Right cardiac atrium (tissue), 5 donors: Measurements from ENCODE around the gene FEM1B. TPM values are rescaled to one million over a fixed set of nuclear protein-coding genes. Genes with fewer than 3 reads are reported as not detected.
"Not testable (repeated sequence)": the region's sequence is repeated elsewhere in the genome, so short reads cannot be mapped to it uniquely, and the experiment has no call there.

ENCODE experiments used
- ATAC-seq, 2 donors: fragments of 200-7000 bp; cut with Tn5 transposase; one replicate each; pipeline versions ENCODE4 v1.8.0 to v1.9.1; 2020; ENCODE audit warnings: moderate library complexity in 2 of 2, mild to moderate bottlenecking in 1 of 2
- DNase-seq, 3 donors: peaks; one replicate each; pipeline ENCODE4 v3.0.0-alpha.2; 2020
- H3K27ac ChIP-seq: one replicate; pipeline ENCODE4 v1.5.1; 2013; ENCODE audit warnings: mild to moderate bottlenecking, low read length, control low read depth, moderate library complexity
- H3K27me3 ChIP-seq: one replicate; pipeline ENCODE4 v1.6.1; 2013; ENCODE audit not compliant: control insufficient read depth, insufficient read depth
- H3K4me1 ChIP-seq: one replicate; pipeline ENCODE4 v1.6.1; 2013; ENCODE audit warnings: low read length; ENCODE audit not compliant: control insufficient read depth, insufficient read depth
- H3K4me3 ChIP-seq: one replicate; pipeline ENCODE4 v1.5.1; 2013; ENCODE audit warnings: low read length, control low read depth
- H3K9me3 ChIP-seq: one replicate; pipeline ENCODE4 v1.6.1; 2013; ENCODE audit warnings: low read length; ENCODE audit not compliant: control insufficient read depth
- WGBS: extraction: QIAGEN DNeasy Blood & Tissue Kit; methylation state at CpG from one replicate; pipeline ENCODE4 v1.1.7; 2013; 5-methylcytosine and 5-hydroxymethylcytosine counted together
- intact Hi-C, 4 donors: fragments of 100-400 bp; cut with DNase I; formaldehyde crosslinking; loops; one replicate each; pipeline versions ENCODE4 v1.11.0 to v1.14.0; 2022 to 2023
- polyA plus RNA-seq: library from polyadenylated mRNA; stranded (reverse); fragments of 200-250 nt; gene quantifications from one replicate; pipeline ENCODE4 v1.2.3, GENCODE V29; 2013
- total RNA-seq, 4 donors: library from RNA; stranded (reverse); fragmentation: NEBNext Ultra II Directional; extraction: Animal tissue kit (Norgen Biotek cat#: 25700); gene quantifications; one replicate each; pipeline ENCODE4 v1.2.1, GENCODE V29; 2021
- donor health status: healthy with polysubstance abuse.
- donor health status: DM: no; HTN: yes; CAD: no.
- donor health status: DM: no; HTN: no; CAD: no.
- donor health status: DM: no; HTN: yes; CAD: no; lungs with severe emphysema.
- donor health status: DM: yes; HTN: yes; CAD: no.

The FEM1B gene
- total and polyA plus RNA-seq, 5 donors, result 13.8 to 86.9 (median 56.9) TPM

DNA sequence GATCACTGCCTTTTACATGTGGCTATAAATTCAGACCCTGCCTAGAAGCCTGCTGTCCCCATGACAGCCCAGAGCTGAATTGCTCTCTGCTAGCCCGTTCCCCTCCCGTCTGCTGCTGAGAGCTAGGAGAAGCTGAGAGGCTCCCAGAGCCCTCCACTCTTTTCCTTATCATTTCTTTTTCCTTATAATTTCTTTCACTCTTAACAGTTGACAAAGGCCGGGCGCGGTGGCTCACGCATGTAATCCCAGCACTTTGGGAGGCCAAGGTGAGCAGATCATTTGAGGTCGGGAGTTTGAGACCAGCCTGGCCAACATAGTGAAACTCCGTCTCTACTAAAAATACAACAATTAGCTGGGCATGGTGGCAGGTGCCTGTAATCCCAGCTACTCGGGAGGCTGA lies 43.0 kb upstream of the FEM1B start:
- peak in 1 of 3 donors; percentile 13 for DNase-seq
- intact Hi-C loops, ATAC-seq, H3K27me3 ChIP-seq, H3K4me1 ChIP-seq, H3K9me3 ChIP-seq, H3K27ac ChIP-seq, H3K4me3 ChIP-seq: not testable (repeated sequence)
- 81% methylated on average over 9 of the region's 9 CpGs for WGBS

DNA sequence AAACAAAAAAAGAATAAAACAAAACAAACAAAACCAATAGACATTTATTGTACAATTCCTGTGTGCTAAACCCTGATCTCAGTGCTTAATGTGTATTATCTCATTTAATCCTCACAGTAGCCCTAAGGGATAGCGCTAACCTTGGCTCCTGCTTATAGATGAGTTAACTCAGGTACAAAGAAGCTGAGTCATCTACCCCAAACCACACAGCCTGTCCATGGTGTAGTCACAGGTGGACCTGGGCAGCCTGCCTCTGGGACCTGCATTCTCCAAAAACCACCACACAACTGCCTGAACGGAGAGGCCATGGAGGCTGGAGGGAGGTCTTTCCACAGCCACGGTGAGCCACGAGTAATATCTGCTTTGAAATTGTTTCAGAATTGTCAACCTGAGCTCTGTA lies 42.5 kb upstream of the FEM1B start:
- 89% methylated on average over 4 of the region's 4 CpGs for WGBS
- DNase-seq, result no peak
- no peaks in the 10 kb centered on the region for H3K4me1 ChIP-seq
- ATAC-seq, result no peak
- H3K4me3 ChIP-seq, result no peak overlapping the region
- intact Hi-C loops, result no loop called here
- H3K9me3 ChIP-seq, result no peaks in the 10 kb centered on the region
- H3K27ac ChIP-seq, result no peak overlapping the region
- no peaks in the 10 kb centered on the region for H3K27me3 ChIP-seq

DNA sequence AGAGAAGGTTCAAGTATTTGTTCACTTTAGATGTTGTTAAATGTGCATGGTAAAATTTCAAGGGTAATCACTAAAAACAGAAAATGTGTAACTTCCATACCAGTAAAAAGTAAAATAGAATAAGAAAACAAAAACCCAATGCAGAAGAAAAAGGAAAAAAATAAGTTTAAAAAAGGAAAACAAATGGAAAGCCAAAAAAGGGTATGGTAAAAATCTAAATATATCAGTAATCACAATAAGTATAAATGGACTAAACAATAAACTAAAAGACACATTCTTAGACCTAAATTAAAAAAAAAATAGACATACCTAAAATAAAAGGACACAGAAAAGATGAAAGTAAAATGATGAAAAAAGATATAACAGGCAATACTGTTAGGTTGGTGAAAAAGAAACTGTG lies 38.5 kb upstream of the FEM1B start:
- no peaks in the 10 kb centered on the region for H3K9me3 ChIP-seq
- no peak overlapping the region for H3K4me3 ChIP-seq
- H3K4me1 ChIP-seq, result no peaks in the 10 kb centered on the region
- H3K27ac ChIP-seq, result no peak overlapping the region
- no peaks in the 10 kb centered on the region for H3K27me3 ChIP-seq
- intact Hi-C loops, result no loop called here
- no peak for DNase-seq
- no peak for ATAC-seq

DNA sequence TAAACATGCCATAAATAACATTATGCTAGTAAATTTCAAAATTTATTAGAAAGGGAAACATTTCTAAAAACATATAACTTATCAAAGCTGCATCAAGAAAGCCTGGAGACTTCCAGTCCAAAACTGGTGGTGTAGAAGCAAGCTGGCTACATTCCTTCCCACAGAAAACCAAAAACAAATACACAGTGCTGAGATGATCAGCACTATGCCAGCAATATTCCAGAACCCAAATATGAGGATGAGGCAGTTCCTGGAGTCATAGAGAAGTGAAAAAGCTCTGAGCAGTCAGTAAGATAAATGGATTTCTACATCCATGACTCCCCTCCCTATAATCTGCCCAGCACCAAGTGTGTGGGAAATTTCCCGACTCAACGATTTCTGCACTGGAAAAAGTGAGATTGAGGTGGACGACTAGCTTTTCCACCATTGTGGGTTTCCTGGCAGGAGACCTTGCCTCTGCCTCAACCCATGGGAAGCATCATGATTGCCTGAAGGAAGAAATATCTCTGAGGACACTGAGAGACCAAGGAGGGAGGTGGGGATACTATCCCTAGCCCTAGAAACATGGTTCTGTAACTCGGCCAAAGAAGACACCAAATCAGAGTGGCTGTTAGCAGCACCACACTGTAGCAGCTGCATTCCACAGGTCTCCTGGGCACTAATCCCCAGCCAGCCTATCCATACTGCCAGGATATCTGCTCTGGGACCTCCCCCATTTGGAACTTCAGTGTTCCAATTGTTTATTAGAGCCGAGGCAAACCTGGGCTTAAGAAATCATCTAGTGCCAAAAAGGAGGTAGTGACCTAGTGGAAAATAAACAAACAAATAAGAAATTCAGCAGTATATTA lies 36.2 kb upstream of the FEM1B start:
- Histone ChIP-seq H3K27ac (no peak overlapping the region), H3K4me1 (no peaks in the 10 kb centered on the region), H3K9me3 (peaks cover 2% of the 10 kb centered on the region), H3K4me3 (no peak overlapping the region), H3K27me3 (no peaks in the 10 kb centered on the region)
- intact Hi-C loops, result no loop called here
- 71% methylated on average over 5 of the region's 5 CpGs for WGBS
- no peak for DNase-seq
- no peak for ATAC-seq

DNA sequence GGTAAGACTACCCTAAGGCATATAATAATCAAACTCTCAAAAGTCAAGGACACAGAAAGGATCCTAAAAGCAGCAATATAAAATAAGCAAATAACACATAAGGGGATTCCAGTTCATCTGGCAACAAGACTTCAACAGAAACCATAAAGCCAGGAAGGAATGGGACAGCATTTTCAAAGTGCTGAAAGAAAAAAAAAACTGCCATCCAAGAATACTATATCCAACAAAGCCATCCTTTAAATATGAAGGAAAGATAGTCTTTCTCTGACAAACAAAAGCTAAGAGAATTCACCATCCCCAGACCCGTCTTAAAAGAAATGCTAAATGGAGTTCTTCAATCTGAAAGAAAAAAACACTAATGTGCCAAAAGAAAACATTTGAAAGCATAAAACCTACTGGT lies 33.3 kb upstream of the FEM1B start:
- no peak overlapping the region for H3K4me3 ChIP-seq
- peaks cover 2% of the 10 kb centered on the region for H3K9me3 ChIP-seq
- no peaks in the 10 kb centered on the region for H3K4me1 ChIP-seq
- WGBS, result 97% methylated on average over 1 of the region's 1 CpG
- intact Hi-C loops, result no loop called here
- H3K27ac ChIP-seq, result no peak overlapping the region
- H3K27me3 ChIP-seq, result no peaks in the 10 kb centered on the region
- DNase-seq (no peak), ATAC-seq (no peak)

DNA sequence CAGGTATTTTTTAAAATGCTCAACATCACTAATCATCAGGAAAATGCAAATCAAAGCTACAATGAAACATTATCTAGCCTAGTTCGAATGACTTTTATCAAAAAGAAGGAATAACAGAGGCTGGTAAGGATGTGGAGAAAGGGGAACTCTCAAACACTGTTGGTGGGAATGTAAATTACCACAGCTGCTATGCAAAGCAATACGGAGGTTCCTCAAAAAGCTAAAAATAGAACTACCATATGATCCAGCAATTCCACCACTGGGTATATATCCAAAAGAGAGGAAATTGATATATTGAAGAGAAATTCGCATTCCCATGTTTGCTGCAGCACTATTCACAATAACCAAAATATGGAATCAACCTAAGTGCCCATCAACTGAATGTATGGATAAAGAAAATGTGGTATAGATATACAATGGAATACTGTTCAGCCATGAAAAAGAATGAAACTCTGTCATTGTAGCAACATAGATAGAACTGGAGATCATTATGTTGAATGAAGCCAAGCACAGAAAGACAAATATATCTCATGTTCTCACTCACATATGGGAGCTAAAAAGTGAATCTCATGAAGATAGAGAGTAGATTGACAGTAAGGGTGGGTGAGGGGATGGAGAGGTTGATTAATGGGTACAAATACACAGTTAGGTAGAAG lies 28.4 kb upstream of the FEM1B start:
- Histone ChIP-seq H3K4me1 (no peaks in the 10 kb centered on the region), H3K27me3 (no peaks in the 10 kb centered on the region), H3K4me3 (no peak overlapping the region), H3K27ac (no peak overlapping the region), H3K9me3 (peaks cover 2% of the 10 kb centered on the region)
- no peak for ATAC-seq
- WGBS, result 57% methylated on average over 3 of the region's 3 CpGs
- intact Hi-C loops, result no loop called here
- no peak for DNase-seq

DNA sequence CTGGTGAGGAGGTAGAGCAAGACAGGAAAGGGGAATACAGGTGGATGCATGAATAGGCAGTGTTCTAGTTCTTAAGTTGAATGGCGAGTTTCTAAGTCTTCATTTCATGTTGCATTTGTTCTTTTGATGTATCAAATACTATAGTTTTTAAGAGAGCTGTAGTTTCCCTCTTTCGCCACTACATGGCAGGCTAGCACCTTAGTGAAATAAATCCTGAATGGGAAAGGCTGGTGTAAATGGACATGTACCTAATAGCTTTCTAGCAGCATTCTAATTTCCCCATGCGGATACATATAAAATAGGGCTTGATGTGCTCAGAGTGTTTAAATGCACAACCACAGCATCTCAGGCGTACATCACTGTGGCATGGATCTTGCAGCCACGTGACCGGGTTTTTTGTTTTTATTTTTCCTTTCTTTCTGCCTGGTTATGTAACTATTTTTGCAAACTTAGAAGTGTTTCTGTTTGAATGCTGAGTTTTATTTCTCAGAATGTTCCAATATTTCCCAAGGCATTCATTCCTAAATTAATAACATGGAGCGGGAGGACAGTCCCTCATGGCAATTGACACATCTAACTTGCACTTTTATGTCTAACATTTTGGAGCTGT lies 24.5 kb upstream of the FEM1B start:
- 25% methylated on average over 7 of the region's 7 CpGs for WGBS
- Histone ChIP-seq H3K27ac (no peak overlapping the region), H3K4me3 (no peak overlapping the region), H3K27me3 (no peaks in the 10 kb centered on the region), H3K9me3 (no peaks in the 10 kb centered on the region), H3K4me1 (no peaks in the 10 kb centered on the region)
- intact Hi-C loops, result loop anchor here in 3 of 4 donors (5.0 to 10.0 kb wide), 3 partner anchors 52 to 622 kb away; no protein-coding TSS in a partner anchor
- ATAC-seq, result peak; percentile 43 to 52
- no peak for DNase-seq

DNA sequence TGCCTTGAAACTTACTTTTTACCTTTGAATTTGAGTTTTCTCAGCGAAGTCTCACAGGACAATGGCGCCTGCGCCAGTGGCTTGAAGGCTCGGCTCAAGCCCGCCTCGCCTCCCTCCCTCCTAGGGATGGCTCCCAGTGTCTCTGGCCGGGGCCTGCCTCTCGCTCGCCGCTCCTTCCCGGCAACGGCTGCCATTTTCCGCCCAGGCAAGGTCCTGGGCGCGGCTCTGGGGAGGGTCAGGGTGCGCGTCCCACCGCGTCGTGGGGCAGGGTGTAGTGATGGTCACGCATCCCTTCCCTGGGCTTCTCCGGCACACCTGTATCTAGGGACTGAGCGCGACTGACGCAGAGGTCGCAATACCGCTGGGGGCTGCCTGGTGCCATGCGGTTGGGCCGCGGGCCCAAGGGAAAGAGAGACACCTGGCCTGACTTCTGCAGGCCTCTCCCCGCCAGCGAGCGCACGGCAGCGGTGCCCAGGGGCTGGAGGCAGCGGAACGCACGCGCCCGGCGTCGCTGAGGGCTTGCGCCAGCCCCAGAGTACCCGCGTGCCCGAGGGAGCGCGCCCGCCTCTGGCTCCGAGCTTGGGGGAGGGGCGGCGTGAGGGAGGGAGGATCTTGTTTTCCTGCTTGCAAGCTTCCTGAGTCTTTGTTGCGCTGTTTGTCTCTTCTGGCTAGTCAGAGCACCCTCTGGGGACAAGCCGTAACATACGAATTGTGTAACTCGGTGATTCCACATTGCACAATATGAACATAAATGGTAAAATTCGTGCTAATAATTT lies 20.7 kb upstream of the FEM1B start:
- intact Hi-C loops, result loop anchor here in 3 of 4 donors (10.0 kb wide), 2 partner anchors 48 to 618 kb away; no protein-coding TSS in a partner anchor
- H3K9me3 ChIP-seq, result no peaks in the 10 kb centered on the region
- H3K27ac ChIP-seq, result peak overlapping the region; percentile 93
- ATAC-seq (peak; percentile 95 to 97), DNase-seq (peak; percentile 90 to 96 (median 96))
- no peaks in the 10 kb centered on the region for H3K27me3 ChIP-seq
- 8% methylated on average over 57 of the region's 57 CpGs for WGBS
- peak overlapping the region; percentile 46 for H3K4me3 ChIP-seq
- H3K4me1 ChIP-seq, result peaks cover 3% of the 10 kb centered on the region

DNA sequence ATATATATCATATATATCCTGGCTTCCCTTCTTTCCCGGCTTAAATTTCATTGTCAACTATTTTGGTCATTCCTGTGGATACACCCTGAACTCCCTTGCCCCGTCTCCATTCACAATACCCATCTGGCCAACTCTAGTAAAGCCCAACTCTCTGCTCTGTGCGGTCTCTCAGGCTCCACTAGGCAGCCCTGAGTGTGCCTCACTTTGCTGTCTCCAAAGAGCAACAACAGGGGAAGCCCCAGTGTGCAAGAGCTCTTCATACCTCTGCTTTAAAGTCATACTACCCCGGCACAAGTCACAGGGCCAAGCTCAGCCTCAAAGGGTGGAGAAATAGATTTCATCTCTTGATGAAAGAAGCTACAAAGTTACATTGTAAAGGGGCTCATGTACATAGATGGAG lies 18.9 kb upstream of the FEM1B start:
- 57% methylated on average over 4 of the region's 4 CpGs for WGBS
- H3K9me3 ChIP-seq, result no peaks in the 10 kb centered on the region
- intact Hi-C loops, result loop anchor here in 3 of 4 donors (10.0 kb wide), 2 partner anchors 46 to 616 kb away; no protein-coding TSS in a partner anchor
- peaks cover 3% of the 10 kb centered on the region for H3K4me1 ChIP-seq
- H3K27me3 ChIP-seq, result no peaks in the 10 kb centered on the region
- no peak overlapping the region for H3K4me3 ChIP-seq
- ATAC-seq (no peak), DNase-seq (peak in 2 of 3 donors; percentile 13 to 45)
- no peak overlapping the region for H3K27ac ChIP-seq

DNA sequence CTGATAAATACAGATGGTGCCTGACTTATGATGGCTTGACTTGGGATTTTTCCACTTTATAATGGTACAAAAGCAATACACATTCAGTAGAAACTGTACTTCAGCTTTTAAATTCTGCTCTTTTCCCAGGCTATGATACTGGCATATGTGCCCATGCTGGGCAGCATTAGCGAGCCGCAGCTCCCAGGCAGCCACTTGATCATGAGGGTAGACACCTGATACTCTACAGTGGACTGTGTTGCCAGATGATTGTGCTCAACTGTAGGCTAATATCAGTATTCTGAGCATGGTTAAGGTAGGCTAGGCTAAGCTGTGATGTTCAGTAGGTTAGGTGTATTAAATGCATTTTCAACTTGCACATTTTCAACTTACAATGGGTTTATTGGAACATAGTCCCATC lies 17.7 kb upstream of the FEM1B start:
- DNase-seq (no peak), ATAC-seq (peak in 1 of 2 donors; percentile 45)
- no peak overlapping the region for H3K27ac ChIP-seq
- H3K9me3 ChIP-seq, result no peaks in the 10 kb centered on the region
- intact Hi-C loops, result loop anchor here in 3 of 4 donors (10.0 kb wide), 2 partner anchors 45 to 615 kb away; no protein-coding TSS in a partner anchor
- no peak overlapping the region for H3K4me3 ChIP-seq
- peaks cover 3% of the 10 kb centered on the region for H3K4me1 ChIP-seq
- H3K27me3 ChIP-seq, result no peaks in the 10 kb centered on the region
- WGBS, result 65% methylated on average over 2 of the region's 2 CpGs
